ENCODE results near the gene ANP32B. TPM values are rescaled to one million over a fixed set of nuclear protein-coding genes. Genes with fewer than 3 reads are reported as not detected.

The ANP32B gene
- total RNA-seq, 1 donor from 2014 or later = 108 TPM

DNA sequence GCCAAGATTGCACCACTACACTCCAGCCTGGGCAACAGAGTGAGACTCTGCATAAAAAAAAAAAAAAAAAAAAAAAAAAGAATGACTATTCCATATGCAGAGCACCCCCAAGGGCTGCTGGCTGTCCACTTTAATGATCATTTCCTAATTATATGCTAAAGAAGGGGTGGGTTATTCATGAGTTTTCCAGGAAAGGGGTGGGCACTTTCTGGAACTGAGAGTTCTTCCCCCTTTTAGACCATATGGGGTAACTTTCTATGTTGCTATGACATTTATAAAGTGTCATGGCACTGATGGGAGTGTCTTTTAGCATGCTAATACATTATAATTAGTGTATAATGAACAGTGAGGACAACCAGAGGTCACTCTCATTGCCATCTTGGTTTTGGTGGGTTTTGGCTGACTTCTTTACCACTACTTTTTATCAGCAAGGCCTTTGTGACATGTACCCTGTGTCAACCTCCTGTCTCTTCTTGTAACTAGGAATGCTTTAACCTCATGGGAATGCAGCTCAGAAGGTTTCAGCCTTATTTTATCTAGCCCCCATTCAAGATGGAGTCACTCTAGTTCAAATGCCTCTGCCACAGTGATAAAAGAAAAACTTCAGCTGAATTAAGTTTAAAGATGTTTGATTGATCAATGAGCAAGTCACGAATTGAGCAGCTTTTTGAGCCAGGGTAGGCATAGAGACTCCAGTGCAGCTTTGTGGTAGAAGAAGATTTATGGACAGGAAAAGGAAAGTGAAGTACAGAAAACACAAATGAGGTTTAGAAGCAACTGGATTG, 66.3 kb downstream of the ANP32B start:
- Mint-ChIP-seq H3K9me3 (ENCODE audit: unreplicated experiment) (no peaks in the 10 kb centered on the region), H3K4me1 (ENCODE audit: unreplicated experiment) (no peaks in the 10 kb centered on the region), H3K27ac (ENCODE audit: unreplicated experiment) (no peak overlapping the region), H3K27me3 (ENCODE audit: unreplicated experiment) (peaks cover 1% of the 10 kb centered on the region), H3K36me3 (ENCODE audit: low read depth, unreplicated experiment) (no peaks in the 10 kb centered on the region), H3K4me3 (ENCODE audit: unreplicated experiment) (no peak overlapping the region)
- DNase-seq (ENCODE audit: low spot score) = no peak
- TF ChIP-seq, protein P1, sequence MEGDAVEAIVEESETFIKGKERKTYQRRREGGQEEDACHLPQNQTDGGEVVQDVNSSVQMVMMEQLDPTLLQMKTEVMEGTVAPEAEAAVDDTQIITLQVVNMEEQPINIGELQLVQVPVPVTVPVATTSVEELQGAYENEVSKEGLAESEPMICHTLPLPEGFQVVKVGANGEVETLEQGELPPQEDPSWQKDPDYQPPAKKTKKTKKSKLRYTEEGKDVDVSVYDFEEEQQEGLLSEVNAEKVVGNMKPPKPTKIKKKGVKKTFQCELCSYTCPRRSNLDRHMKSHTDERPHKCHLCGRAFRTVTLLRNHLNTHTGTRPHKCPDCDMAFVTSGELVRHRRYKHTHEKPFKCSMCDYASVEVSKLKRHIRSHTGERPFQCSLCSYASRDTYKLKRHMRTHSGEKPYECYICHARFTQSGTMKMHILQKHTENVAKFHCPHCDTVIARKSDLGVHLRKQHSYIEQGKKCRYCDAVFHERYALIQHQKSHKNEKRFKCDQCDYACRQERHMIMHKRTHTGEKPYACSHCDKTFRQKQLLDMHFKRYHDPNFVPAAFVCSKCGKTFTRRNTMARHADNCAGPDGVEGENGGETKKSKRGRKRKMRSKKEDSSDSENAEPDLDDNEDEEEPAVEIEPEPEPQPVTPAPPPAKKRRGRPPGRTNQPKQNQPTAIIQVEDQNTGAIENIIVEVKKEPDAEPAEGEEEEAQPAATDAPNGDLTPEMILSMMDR (IDR thresholded peaks at IDR 0.05; ENCODE audit: unreplicated experiment) = no peak

DNA sequence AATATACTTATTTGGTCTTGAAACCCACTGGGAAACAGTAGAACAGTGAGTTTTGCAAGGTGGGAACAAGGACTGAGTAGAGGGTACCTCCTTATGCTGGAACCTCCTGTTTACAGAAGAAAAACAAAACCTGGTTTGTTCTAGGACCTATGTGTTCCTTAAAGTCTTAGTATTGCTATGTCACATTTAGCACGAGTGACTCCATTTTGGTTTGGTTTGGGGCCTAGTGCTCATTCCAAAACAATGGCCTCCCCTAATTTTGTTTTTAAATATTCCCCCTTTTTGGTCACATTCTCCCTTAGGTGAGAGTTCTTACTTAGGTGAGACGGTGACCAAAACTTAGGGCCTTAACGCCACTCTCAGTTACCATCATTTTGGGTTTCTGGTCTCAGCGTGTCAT, 67.2 kb downstream of the ANP32B start:
- Mint-ChIP-seq H3K27ac (ENCODE audit: unreplicated experiment) (no peak overlapping the region), H3K4me1 (ENCODE audit: unreplicated experiment) (no peaks in the 10 kb centered on the region), H3K27me3 (ENCODE audit: unreplicated experiment) (peaks cover 1% of the 10 kb centered on the region), H3K9me3 (ENCODE audit: unreplicated experiment) (no peaks in the 10 kb centered on the region), H3K36me3 (ENCODE audit: low read depth, unreplicated experiment) (no peaks in the 10 kb centered on the region), H3K4me3 (ENCODE audit: unreplicated experiment) (no peak overlapping the region)
- DNase-seq (ENCODE audit: low spot score) = no peak
- TF ChIP-seq, protein P1 (IDR thresholded peaks at IDR 0.05; ENCODE audit: unreplicated experiment) = no peak

DNA sequence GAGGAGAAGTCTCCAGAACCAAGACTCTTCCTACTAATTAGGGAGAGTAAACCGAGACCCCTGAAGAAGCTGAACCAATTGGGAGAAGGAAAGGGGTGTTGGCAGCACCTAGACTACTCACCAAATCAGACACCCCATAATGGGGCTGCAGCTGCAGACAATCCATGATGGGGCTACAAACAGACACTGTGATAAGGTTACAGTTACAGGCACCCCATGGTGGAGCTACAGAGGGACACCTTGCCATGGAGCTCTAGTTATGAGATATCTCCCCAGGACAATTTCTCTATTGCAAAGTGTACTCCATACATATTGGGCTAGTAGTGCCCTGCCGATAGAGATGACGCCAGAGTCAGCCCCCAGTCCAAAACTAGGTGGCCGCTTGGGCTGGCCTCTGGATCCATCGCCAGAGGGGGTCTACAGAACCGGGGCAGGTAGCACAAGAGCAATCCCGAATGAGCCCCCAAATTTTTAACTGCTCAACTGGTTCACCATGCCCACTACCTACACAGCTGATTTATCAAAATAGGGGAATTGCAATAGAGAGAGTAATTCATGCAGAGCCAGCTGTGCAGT, 71.3 kb downstream of the ANP32B start:
- no peak overlapping the region for H3K4me3 Mint-ChIP-seq (ENCODE audit: unreplicated experiment)
- DNase-seq (ENCODE audit: low spot score) = no peak
- H3K27ac Mint-ChIP-seq (ENCODE audit: unreplicated experiment) = no peak overlapping the region
- H3K27me3 Mint-ChIP-seq (ENCODE audit: unreplicated experiment) = peaks cover 4% of the 10 kb centered on the region
- H3K9me3 Mint-ChIP-seq (ENCODE audit: unreplicated experiment) = no peaks in the 10 kb centered on the region
- TF ChIP-seq, protein P1 (IDR thresholded peaks at IDR 0.05; ENCODE audit: unreplicated experiment) = no peak
- H3K36me3 Mint-ChIP-seq (ENCODE audit: low read depth, unreplicated experiment) = peaks cover 4% of the 10 kb centered on the region
- peaks cover 7% of the 10 kb centered on the region for H3K4me1 Mint-ChIP-seq (ENCODE audit: unreplicated experiment)

GRCh38 chr9:98056269-98057137, 73.4 kb downstream of the ANP32B start, which contains the start of gene NANS:
Gene NANS, plus strand, starts transcription at chr9:98056732. Its CDS starts 77 bp downstream, at chr9:98056809.
- H3K9me3 Mint-ChIP-seq (ENCODE audit: unreplicated experiment) = no peaks in the 10 kb centered on the region
- peak; percentile 94 for DNase-seq (ENCODE audit: low spot score)
- peaks cover 7% of the 10 kb centered on the region for H3K36me3 Mint-ChIP-seq (ENCODE audit: low read depth, unreplicated experiment)

More at GRCh38 chr9:98056269-98057137, 73.4 kb downstream of the ANP32B start, which contains the start of gene NANS:
- Mint-ChIP-seq H3K27ac (ENCODE audit: unreplicated experiment) (peak within 1 kb of the TSS; percentile 99), H3K27me3 (ENCODE audit: unreplicated experiment) (peaks cover 4% of the 10 kb centered on the region), H3K4me3 (ENCODE audit: unreplicated experiment) (peak within 1 kb of the TSS; percentile 98), H3K4me1 (ENCODE audit: unreplicated experiment) (peaks cover 7% of the 10 kb centered on the region)
- TF ChIP-seq, protein P1 (IDR thresholded peaks at IDR 0.05; ENCODE audit: unreplicated experiment) = no peak

Data from endothelial cell (in vitro differentiated cells).